ENCODE data around the gene TMEM174. TPM values are rescaled to one million over a fixed set of nuclear protein-coding genes. Genes with fewer than 3 reads are reported as not detected.
A peak's percentile ranks its signal among the peaks of the same experiment; 100 is the strongest.

The TMEM174 gene
- total and polyA plus RNA-seq, 2 donors from 2014 or later = 1.1 to 59.0 TPM

DNA sequence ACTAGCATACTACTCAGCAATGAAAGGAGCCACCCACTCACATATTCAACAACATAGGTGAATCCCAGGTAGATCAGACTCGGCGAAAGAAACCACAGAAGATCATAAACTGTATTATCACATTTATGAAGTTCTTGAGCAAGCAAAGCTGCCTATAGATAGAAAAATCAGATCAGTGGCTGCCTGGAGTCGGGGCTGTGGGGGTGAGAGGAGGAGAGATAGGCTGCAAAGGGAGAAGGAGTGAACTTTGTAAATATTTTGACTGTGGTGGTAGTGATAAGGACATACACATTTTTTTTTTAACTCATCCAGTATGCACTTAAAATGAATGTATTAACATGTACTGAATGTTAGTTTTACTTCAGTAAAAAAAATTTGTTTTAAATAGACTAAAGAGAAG, 23.5 kb upstream of the TMEM174 start:
- Histone ChIP-seq H3K9ac (ENCODE audit: low read length in 3 of 3) (peak overlapping the region in 1 of 3 donors; percentile 70), H3K9me3 (ENCODE audit: control insufficient read depth in 2 of 3, insufficient read depth in 1 of 3, low read length in 3 of 3) (no peaks in the 10 kb centered on the region), H3K27ac (ENCODE audit: low read depth in 2 of 2, low read length in 2 of 2) (peak overlapping the region in 1 of 2 donors; percentile 9), H3K27me3 (ENCODE audit: control insufficient read depth, insufficient read depth, low read length) (no peaks in the 10 kb centered on the region), H3K4me1 (ENCODE audit: control insufficient read depth in 2 of 3, insufficient read depth in 2 of 3, low read depth in 1 of 3, low read length in 3 of 3) (peaks cover 0 to 30% (median 22%) of the 10 kb centered on the region in 3 donors), H3K36me3 (ENCODE audit: control insufficient read depth in 2 of 3, insufficient read depth in 3 of 3, low read length in 3 of 3) (peaks cover 0 to 5% (median 0%) of the 10 kb centered on the region in 3 donors), H3K4me3 (ENCODE audit: low read length in 3 of 3) (peak overlapping the region in 2 of 3 donors; percentile 65 to 73)
- TF ChIP-seq, protein P1, sequence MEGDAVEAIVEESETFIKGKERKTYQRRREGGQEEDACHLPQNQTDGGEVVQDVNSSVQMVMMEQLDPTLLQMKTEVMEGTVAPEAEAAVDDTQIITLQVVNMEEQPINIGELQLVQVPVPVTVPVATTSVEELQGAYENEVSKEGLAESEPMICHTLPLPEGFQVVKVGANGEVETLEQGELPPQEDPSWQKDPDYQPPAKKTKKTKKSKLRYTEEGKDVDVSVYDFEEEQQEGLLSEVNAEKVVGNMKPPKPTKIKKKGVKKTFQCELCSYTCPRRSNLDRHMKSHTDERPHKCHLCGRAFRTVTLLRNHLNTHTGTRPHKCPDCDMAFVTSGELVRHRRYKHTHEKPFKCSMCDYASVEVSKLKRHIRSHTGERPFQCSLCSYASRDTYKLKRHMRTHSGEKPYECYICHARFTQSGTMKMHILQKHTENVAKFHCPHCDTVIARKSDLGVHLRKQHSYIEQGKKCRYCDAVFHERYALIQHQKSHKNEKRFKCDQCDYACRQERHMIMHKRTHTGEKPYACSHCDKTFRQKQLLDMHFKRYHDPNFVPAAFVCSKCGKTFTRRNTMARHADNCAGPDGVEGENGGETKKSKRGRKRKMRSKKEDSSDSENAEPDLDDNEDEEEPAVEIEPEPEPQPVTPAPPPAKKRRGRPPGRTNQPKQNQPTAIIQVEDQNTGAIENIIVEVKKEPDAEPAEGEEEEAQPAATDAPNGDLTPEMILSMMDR (IDR thresholded peaks at IDR 0.05; ENCODE audit: borderline replicate concordance, extremely low read depth, insufficient read depth) = no peak
- DNase-seq (no peak), FAIRE-seq (no peak)
- intact Hi-C loops (cut with DNase I) = no loop called here

- Histone ChIP-seq H3K36me3 (ENCODE audit: control insufficient read depth in 2 of 3, insufficient read depth in 3 of 3, low read length in 3 of 3) (peaks cover 0 to 1% (median 0%) of the 10 kb centered on the region in 3 donors), H3K4me3 (ENCODE audit: low read length in 3 of 3) (peak overlapping the region in 2 of 3 donors; percentile 65 to 73), H3K4me1 (ENCODE audit: control insufficient read depth in 2 of 3, insufficient read depth in 2 of 3, low read depth in 1 of 3, low read length in 3 of 3) (peaks cover 0 to 27% (median 26%) of the 10 kb centered on the region in 3 donors), H3K9me3 (ENCODE audit: control insufficient read depth in 2 of 3, insufficient read depth in 1 of 3, low read length in 3 of 3) (no peaks in the 10 kb centered on the region), H3K27ac (ENCODE audit: low read depth in 2 of 2, low read length in 2 of 2) (peak overlapping the region; percentile 72 to 87), H3K27me3 (ENCODE audit: control insufficient read depth, insufficient read depth, low read length) (no peaks in the 10 kb centered on the region), H3K9ac (ENCODE audit: low read length in 3 of 3) (peak overlapping the region in 1 of 3 donors; percentile 70)
- TF ChIP-seq, protein P1 (IDR thresholded peaks at IDR 0.05; ENCODE audit: borderline replicate concordance, extremely low read depth, insufficient read depth) = no peak
- DNase-seq (no peak), FAIRE-seq (no peak)
- intact Hi-C loops (cut with DNase I) = no loop called here
Measured at GRCh38 chr5:73150876-73151275, 22.1 kb upstream of the TMEM174 start.

DNA sequence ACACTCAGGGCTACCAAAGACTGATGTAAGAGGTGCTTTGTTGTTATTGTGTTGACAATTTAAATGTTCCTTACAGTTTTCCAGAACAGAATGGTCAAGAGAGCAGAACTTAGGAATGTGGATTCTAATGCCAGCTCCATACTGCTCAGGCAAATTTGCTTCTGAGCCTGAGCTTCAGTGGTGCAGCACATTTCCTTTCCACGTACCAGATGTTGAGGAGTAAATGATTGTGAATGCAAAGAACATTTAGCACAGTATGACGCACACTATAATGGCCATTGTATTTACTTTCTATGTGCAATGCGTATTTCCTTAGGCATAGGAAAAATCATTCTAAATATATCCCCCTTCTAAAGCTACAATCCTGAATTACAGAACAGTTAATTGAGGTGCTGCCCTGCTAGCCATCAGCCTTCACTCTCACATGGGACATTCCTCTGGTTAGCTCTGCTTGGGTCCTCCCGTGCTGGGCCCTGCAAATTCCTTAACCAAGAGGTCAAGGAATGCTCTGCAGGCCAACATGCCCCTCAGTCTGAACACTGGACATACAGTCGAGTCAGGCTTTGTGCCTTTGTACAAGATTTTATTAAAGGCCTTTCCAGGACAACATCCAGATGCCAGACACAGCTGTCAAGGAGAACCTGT, 21.1 kb upstream of the TMEM174 start:
- TF ChIP-seq, protein P1 (IDR thresholded peaks at IDR 0.05; ENCODE audit: borderline replicate concordance, extremely low read depth, insufficient read depth) = no peak
- Histone ChIP-seq H3K27me3 (ENCODE audit: control insufficient read depth, insufficient read depth, low read length) (no peaks in the 10 kb centered on the region), H3K4me3 (ENCODE audit: low read length in 3 of 3) (no peak overlapping the region), H3K9ac (ENCODE audit: low read length in 3 of 3) (no peak overlapping the region), H3K36me3 (ENCODE audit: control insufficient read depth in 2 of 3, insufficient read depth in 3 of 3, low read length in 3 of 3) (no peaks in the 10 kb centered on the region), H3K9me3 (ENCODE audit: control insufficient read depth in 2 of 3, insufficient read depth in 1 of 3, low read length in 3 of 3) (no peaks in the 10 kb centered on the region), H3K27ac (ENCODE audit: low read depth in 2 of 2, low read length in 2 of 2) (peak overlapping the region in 1 of 2 donors; percentile 32), H3K4me1 (ENCODE audit: control insufficient read depth in 2 of 3, insufficient read depth in 2 of 3, low read depth in 1 of 3, low read length in 3 of 3) (peaks cover 0 to 28% (median 26%) of the 10 kb centered on the region in 3 donors)
- DNase-seq = peak in 1 of 5 donors; percentile 39
- intact Hi-C loops (cut with DNase I) = no loop called here
- FAIRE-seq = no peak

All from kidney (tissue), 14 donors.